NCI-H82 treated with DMSO at 0.1 percent for 48 hours (cell line): ENCODE measurements around the gene DNAJB5.
A peak's percentile ranks its signal among the peaks of the same experiment; 100 is the strongest.

Experiments used
- DNase-seq: peaks from one replicate; lab custom pipeline; 2025; ENCODE audit not compliant: unreplicated experiment; lab: John Stamatoyannopoulos, UW

Gene DNAJB5

DNA sequence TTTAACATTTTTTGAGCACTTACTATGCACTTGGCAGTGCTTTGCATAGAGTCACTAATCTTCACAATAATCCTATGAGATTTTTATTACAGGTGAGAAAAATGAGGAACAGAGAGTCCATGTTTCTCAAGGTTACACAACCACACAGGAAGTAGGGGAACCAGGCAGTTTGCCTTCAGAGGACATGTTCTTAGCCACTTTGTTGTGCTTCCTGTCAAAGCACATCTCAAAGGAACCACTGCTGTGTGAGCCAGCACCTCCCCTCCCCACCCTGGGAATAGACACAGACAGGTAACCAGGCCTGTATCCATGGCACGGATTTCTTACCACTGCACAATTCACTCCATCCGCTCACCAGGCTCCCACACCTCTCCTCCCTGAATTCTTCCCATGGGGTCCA lies 6.3 kb upstream of the DNAJB5 start:
- no peak for DNase-seq

DNA sequence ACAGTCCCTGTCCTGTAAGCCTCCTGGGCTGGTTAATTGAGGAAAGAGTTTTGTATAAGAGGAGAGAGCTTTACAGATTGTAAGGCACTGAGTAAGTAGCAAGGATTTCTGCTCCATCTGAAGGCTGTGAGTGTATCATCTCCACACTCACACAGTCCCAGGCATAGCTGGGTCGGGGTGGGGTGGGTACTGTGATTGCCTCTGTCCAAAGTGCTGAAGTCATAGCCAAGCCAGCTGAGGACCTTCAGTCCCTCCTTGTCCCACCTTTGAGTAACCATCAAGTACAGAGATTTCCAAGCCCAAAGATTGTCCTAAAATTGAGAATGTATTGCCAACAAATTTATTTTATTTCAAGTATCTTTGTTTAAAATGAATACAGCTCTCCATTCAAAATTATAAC lies 5.5 kb upstream of the DNAJB5 start:
- no peak for DNase-seq

DNA sequence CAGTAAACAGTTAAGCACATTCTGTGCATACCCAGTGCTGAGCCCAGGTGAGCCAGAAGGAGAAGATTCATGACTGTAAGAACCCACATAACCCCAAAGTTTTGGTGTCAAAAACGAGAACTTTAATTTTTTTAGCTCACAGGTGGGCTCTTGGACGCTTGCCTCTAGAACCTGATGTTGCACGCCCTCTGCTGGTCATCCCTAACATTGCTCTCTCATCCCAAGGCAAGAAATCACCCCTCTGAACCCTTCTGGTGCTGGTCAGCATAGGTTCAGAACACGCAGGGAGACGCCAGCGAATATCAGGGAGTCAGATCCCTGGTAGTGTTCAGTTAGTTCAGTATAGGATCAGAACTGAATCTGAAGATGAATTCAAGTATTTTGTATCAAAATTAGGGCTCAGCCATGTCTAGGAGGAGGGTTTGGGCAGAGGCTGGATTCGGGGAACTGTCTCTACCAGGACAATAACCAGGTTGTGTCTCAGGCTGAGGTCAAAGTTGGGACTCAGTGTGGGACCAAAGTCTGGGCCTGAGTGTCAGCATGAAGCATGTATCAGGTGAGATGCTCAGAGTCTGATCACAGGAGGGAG lies 4.1 kb upstream of the DNAJB5 start:
- DNase-seq: peak; percentile 39

DNA sequence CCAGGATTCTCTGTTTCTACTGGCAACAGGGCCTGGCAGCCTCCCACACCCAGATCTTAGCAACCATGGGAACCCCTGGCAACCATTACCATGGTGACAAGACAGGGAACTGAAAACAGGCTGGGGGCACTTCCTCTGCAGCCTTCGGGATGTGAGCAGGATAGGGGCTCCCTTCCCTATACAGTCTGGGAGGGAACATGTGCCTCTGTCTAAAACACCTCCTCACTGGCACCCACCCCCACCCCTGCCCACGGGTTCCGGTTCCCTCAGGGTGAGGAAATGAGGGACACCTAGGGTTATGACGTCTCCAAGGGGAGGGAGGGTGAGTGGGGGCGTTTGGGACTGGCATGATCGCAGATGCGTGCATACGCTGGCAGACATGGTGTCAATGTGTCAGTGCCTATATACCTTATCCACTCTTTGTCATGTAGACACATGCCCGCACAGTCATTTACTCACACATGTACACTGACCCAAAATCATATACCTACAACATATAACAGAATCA lies 3.0 kb upstream of the DNAJB5 start:
- no peak for DNase-seq

DNA sequence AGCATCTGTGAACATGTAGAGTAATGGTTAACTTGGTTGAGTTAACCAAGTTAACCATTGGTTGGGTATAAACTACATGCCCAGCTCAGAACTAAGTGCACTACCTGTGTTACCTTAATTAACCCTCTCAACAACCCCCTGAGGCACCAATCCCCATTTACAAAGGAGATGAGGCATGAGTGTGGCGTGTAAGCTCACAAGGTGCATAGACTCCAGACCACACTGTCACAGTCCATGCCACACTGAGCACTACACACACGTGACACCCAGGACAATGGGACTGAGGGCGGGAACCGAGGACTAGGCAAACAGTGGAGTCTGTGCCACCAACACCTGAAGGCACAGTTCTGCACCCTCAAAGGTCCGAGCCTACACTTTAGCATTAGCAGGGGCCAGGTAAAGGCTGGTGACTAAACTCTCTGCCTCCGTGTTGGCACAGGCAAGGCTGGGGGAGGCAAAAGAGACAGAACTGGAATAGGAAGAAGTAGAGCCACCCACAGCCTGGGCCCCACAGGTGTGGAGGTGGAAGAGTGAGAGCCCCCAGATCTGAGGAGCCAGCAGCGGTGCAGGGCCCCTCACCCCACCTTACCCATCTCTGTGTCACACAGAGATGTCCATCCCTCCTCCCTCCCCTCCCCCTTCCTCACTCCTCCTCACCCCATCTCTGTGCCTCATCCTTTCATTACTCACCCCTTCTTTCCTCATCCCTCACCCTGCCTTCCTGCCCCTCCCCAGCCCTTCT lies 2.2 kb upstream of the DNAJB5 start:
- DNase-seq: no peak

DNA sequence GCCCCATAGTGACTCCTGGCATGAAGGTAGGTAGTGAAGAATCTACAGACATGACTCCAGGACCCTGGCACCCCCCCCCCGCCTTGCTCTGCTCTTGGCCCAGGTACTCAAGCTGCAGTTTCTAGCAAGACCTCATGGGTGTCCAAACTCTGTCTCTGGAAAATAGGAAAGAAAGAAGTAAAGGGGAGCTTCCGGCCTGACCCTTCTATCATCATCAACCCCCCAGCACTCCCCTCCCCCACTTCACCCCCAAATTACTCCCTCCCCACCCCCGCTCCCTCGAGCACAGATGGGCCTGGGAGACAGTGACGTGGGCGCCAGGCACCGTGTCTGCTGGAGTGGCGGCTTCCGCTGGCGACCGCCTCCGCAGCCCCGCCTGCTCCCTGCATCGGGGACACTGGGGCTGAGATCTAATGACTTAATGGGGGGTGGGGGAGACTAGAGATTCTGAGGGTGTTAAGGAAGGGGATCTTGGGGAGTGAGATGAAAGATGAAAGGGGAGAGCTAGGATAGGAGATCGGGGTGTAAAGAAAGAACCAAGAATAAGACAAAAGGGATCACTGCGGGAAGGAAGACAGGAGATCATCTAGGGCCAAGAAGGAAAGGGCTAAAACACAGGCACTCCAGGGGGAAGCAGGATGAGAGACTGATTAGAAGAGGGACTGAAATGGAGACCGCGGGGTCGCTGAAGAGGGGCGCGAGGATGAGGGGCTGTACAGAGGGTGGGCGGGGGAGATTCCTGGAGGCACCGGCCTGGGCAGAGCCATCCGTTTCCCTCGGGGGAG lies 1.1 kb upstream of the DNAJB5 start:
- DNase-seq: peak; percentile 26

DNA sequence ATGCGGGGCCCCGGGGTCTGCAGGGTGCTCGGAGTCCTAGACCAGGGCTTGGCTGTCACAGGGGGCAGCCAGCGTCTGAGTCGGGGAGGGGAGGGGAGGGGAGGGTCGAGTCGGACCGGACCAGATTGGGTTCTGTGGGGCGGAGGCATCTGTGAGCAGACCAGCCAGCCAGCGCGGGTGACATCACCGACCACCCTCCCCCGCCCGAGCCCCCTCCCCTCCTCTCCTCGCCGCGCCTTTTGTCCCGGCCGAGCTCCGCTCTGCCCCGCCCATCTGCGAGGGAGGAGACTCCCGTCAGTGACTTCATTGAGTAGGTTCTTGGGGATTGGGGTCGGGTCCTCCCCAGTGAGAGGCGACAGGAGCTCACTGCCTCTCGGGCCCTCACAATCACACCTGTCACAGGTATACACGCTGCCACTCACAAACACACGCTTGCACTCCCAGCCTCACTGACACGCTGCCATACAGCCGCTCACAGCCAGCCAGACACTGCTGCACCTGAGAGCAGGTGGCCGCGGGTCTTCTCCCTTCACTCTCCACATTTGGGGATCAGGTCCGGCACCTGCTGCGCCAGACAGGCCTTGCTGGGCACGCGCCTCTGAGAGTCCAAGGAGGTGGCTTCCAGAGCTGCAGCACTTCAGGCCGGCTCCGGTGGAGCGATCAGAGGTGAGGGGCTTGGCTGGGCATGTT lies 546 bp downstream of the DNAJB5 start:
- DNase-seq: peak; percentile 2

DNA sequence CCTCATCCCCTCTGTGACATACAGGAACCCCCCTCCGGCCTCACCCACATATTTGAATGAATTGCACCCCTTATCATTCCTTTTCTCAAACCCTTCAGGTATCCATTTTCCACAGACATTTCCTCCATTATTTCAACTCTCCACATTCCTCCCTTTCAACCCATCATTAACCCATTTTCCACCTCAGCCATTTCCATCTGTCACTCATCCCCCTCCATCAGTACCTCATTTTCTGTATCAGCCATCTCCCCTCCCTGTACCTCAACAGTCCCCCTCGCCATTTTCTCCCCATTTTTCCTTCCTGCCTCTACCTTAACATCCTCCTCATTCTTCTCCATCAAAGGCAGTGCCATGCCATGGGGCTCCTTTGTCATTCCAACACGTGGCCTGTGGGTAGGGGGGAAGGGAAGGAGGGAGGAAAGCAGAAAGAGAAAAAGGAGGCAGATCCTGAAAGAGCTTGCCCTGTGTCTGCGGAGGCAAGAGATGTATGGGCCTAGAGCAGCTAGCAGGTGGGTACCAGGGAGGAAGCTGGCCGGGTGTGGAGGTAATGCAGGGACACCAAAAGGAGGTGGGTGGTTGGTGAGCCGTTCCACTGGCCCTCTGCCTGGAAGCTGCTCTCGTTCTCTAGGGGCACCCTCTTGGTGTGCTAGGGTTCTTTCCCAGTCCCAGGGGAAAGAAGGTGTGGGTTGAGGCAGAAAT lies 1.5 kb downstream of the DNAJB5 start:
- DNase-seq: no peak

DNA sequence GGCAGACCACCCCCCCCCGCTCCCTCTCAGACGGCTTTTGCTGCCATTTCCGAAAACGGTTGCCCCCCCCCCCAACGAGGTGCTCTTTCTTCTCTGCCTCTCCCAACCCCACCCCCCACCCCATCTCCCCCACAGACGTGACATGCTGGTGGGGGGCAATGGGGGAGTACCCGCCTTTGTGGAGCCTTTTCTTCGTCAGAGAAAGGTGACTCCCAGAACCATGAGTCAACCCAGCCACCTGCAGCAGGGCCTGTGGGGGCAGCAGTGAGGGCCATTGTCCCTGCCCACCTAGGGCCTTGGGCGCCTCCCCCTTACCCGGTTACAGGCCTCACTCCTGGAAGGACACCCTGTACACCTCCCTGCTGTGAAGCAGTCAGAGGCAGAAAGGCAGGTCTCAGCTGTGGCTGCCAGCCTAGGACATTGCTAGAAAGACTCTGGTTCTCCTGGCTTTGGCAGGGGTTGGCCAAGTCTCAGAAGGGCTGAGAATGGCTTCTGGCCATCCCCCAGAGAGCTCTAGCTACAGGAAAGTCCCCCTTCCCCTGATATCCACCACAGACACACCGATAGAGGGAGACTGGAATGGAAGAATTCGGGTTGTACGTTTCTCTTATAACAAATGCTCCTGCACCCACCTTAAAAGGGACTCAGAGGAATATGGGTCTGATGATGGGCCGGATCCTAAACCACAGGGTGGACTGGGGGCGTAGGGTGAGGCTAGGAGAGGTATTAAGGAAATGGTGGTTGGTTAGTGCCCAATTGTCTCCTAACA lies 2.2 kb downstream of the DNAJB5 start:
- DNase-seq: no peak

DNA sequence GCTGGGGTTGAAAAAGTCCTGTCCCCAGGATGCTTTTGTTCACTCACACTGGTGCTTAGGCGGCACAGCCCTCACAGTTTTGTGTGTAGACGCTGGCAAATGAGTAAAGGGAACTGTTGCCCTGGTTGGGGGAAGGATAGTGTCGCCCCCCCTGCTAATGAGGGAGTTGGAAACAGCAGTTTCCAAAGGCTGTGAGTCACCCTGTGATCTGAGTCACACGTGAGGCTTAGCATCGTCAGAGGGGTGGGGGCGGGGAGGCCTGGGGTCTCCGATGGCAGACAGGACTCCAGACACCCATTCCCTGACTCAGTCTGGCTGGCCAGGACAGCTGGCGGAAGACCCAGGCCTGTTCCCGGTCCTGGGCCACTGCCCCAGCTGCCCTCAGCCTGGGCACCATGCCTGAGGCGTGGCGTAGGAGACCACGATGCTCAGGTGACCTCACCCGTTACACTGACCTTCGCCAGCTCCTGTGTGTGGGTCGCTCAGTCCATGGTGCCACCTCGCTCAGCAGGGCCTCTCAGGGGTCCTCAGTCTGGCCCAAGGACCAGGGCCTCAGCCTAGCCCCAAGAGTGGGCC lies 2.9 kb downstream of the DNAJB5 start:
- no peak for DNase-seq

DNA sequence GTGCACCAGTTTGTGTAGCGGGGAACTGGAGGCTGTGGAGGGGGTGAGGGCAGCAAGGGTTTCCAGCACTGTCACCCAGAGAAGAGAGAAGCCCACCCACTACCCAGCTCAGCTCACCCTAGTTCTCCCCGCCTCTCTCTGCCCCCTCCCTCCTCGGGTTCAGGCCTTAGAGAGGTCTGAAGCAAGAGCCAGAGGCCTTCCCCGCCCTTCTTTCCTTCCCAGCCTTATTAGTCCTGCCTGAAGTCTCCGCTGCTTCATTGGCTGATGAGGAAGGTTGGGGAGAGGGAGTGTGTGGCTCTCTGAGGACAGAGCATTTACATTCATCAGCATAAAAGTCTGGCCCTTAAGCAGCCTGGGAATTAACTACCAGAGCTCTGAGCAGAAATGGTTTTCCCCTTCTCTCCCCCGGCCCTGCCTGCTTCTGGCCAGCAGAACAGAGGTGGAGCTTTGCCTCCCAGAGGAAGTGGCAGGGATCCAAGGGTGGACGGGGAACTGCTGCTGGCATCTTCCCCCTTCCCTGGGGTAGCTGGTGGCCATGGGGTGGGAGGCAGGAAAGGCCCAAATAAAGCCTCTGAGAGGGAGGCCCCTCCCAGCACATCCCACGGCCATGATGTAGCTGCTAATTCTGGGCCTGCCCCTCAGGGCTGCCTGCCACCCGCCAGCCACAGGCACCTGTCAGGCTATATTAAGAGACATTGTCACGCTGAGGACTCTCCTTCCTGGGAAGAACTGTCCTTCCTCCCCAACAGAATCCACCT lies 4.1 kb downstream of the DNAJB5 start:
- DNase-seq: no peak

DNA sequence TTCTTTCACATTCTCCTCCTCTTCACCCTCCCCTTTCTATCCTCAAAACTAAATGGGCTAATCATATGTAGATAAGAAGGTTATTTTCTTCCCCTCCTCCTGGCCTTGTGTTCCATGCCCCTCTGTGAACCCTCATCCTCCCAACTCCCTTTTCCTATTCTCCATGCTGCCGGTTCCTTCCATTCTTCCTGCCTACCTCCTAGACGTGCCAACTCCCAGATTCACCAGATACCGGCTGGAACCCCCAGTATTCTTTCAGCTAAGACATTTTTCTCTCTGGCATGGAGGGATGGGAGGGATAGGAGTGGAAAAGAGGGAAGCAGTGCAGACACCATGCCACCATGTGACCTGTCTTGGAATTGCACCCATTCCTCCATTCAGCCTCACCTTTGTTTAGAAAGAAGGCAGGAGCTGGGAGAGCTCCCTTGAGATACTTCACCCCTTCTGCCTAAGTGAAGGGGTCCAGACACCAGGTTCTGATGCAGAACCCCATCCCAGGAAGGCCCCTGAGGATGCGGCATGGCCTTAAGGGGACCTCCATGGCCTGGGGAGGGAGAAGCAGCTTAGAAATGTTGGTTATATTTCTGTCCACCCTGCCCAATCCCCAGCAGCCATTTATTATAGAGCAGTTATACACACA lies 4.8 kb downstream of the DNAJB5 start:
- DNase-seq: peak; percentile 56

DNA sequence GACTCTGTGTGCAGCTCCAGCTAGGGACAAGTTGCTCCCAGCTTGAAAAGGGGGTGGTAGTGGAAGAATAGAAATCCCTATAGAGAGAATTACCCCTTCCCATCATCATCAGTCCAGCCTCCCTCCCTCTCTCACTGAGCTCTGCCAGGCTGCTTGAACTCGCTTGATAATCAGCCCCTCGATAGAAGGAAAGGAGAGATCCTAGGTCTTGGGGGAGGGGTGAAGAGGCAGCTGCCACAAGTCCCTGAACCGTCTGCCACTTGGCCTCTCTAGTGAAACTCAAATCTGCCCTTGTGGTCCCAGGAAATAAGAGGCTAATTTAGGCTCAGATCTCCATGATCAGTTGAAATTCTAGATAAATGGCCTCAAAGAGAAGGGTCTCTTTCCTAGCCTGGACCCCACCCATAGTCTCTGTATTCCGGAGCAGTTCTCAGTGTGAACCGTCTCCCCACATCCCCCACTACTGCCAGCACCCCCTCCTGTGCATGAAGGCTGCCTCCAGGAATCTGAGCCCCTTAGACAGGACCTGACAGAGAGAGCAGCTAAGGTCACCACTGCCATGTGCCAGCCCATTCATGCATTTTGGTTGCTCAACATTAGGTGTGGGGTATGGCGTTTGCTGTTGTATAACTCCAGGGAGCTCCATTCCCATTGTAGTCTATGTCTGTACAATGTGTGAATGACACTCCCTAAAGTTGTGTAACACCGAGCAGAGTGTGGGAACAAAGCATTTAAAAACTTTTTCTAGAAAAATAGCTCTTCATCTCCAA lies 5.5 kb downstream of the DNAJB5 start:
- peak; percentile 80 for DNase-seq

DNA sequence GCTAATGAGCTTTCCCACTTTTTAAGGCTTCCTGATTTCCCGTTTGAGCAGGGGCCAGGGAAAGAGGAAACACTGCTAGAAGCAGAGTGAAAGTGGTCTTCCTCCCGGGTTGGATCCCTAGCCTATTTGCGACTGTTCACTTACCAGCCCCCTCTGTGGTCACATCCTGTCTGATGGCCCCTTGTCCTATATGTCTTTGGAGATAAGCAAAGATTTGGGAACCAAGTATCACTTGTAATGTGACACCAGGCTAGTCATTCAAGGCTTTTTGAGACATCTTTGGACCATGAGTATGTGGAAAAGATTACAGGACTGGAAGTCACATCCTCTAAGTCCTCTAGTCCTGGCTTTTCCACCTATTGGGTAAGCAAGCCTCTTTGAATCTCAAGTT lies 6.1 kb downstream of the DNAJB5 start:
- no peak for DNase-seq

DNA sequence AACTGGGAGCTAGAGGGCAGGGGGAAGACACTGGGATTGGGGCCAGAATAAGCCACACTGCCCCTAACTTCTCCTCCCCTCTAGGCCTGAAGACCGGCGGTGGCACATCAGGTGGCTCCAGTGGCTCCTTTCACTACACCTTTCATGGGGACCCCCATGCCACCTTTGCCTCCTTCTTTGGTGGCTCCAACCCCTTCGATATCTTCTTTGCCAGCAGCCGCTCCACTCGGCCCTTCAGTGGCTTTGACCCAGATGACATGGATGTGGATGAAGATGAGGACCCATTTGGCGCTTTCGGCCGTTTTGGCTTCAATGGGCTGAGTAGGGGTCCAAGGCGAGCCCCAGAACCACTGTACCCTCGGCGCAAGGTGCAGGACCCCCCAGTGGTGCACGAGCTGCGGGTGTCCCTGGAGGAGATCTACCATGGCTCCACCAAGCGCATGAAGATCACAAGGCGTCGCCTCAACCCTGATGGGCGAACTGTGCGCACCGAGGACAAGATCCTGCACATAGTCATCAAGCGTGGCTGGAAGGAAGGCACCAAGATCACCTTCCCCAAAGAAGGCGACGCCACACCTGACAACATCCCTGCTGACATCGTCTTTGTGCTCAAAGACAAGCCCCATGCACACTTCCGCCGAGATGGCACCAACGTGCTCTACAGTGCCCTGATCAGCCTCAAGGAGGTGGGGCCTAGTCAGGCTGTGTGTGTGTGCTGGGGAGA lies 6.8 kb downstream of the DNAJB5 start:
- DNase-seq: no peak

DNA sequence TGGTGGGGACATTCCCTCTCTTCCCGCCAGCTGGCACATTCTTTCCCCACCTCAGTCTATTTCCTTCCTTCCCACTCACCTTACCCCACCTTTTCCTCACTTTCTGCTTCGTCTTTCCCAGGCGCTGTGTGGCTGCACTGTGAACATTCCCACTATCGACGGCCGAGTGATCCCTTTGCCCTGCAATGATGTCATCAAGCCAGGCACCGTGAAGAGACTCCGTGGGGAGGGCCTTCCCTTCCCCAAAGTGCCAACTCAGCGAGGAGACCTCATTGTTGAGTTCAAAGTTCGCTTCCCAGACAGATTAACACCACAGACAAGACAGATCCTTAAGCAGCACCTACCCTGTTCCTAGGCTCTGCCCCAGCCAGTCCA lies 7.3 kb downstream of the DNAJB5 start:
- no peak for DNase-seq

DNA sequence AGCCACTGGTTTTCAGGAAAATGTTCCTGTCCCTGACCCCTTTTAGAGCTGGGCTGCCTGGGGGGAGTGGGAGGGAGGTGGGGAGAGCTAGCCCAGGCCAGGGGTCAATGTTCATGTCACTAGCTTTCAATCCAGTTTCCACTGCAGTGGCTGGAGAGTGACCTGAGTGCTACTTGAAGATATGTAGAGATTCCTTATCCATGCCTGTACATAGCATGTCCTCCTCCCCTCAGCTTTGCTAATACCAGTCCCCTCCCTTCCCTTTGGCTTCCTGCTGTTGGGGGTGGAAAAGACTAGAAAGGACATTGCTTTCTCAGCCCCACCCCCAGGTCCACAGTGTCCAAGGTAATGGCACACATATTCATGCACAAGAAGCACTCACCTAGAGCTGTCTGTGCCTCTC lies 7.8 kb downstream of the DNAJB5 start:
- DNase-seq: no peak
